Subcutaneous adipose tissue (tissue), 4 donors: ENCODE data around the gene CXCR4. TPM values are rescaled to one million over a fixed set of nuclear protein-coding genes. Genes with fewer than 3 reads are reported as not detected.

Experiments
- CTCF ChIP-seq: fragments of 450-650 bp; IDR thresholded peaks from one replicate; pipeline ENCODE4 v1.5.1; 2016; ENCODE audit warnings: low read depth, mild to moderate bottlenecking, control low read depth, antibody characterized with exemption, moderate library complexity
- total RNA-seq, 4 donors: library from RNA; depleted of rRNA; stranded (reverse); fragments of >200 nt; gene quantifications; one replicate each; pipeline ENCODE4 v1.1.0, GENCODE V29; 2016

Gene CXCR4
- total RNA-seq, 4 donors from 2014 or later: 4.1 to 114 (median 35.7) TPM

DNA sequence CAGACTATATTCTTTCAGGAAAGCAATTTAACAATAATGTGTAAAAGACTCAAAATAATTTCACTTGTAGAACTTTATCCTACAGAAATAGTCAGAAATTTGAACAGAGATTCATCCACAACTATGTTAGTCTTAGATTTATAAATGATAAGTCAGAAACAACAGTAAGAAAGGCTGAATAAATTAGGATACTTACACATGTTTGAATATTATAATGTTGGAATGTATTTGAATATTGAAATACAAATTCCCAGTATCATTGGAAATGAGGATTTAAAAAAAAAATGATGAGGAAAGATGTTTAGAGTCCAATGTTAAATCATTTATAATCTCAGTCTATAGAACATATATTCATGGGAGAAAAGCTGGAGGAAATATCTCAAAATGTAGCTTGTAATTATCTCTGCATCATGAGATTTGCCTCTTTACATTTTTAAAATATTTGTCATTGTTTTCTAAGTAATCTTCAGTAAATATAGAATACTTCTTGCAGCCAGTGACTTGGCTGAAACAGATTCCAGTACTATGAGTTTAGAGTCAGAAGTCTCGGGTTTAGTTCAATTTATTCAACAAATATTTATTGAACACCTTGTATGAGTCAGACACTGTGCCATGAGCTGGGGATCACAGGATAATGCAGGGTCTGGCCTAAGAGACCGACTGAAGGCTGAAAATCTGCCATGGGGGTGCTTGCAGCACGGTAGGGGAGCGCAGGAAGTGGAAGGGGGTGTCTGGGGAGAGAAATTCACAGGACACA, 32.3 kb downstream of the CXCR4 start:
- no peak for TF ChIP-seq CTCF

- TF ChIP-seq CTCF: no peak
Observed at GRCh38 chr2:136081582-136082210, 36.3 kb downstream of the CXCR4 start.

- no peak for TF ChIP-seq CTCF
Observed at GRCh38 chr2:136080114-136080513, 37.8 kb downstream of the CXCR4 start.

GRCh38 chr2:136077107-136077506, 40.8 kb downstream of the CXCR4 start:
- TF ChIP-seq CTCF: no peak

GRCh38 chr2:136075476-136075875, 42.5 kb downstream of the CXCR4 start:
- no peak for TF ChIP-seq CTCF

DNA sequence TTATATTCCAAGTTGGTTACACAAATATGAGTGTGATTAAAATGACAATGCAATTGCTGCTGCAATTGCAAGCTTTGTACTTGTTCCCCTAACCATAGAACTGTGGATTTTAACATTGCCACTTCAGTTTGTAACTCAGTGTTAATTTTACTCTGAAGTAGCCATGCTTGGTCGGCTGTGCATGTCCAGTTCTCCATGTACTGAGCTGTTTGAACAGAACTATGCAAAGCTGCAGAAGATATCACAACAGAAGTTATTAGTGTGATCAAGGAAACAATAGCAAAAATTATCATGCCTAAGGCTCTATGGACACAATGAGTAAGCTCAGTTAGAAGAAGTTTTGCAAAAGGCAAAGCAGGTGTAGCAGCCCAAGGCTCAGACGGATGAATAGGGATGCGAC, 45.3 kb downstream of the CXCR4 start:
- no peak for TF ChIP-seq CTCF

GRCh38 chr2:136070913-136071312, 47.0 kb downstream of the CXCR4 start:
- TF ChIP-seq CTCF: no peak
